Measurements from ENCODE around the gene NCK2. TPM values are rescaled to one million over a fixed set of nuclear protein-coding genes. Genes with fewer than 3 reads are reported as not detected.

Gene NCK2
- total RNA-seq, 1 experiment from 2014 or later: 0.30 TPM

DNA sequence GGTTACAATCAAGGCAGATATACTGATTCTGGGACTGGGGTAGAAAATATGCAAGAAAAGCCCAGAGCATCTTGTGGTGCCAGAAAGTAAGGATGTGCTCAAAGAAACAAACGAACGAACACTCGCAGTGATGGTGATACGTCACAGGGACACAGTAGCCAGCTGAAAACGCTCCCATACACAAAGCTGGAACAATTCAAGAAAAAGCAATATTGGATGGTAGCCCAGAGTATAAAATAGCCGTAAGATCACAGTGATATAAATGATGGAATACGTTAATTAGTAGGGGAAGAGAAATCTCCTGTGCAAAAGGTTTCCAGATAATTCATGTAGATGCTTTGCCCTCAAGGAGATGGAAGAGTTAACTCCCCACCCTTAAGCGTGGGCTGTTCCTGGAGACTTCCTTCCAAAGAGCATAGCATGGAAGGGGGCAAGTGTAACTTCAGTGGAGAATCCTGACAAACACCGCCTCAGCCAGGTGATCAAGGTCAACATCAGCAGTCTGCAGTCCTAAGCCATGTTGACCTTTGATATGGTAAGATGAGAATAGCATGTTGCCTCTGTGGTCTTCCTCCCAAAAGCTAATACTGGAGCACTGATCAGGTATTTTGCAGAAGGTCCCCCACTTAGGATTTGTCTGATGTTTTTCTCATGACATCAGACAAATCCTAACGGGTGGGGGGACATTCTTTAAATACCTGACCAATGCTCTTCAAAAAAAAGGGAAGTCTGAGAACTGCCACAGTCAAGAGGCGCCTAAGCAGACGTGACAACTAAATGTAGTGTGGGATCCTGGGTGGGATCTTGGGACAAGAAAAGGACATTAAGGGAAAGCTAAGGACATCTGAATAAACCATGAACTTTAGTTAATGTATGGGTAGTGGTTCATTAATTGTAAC, 99.0 kb downstream of the NCK2 start:
- Histone ChIP-seq H3K79me2 (ENCODE audit: low read length) (no peaks in the 10 kb centered on the region), H3K27ac (ENCODE audit: low read length) (no peak overlapping the region), H3K4me3 (ENCODE audit: low read length) (no peak overlapping the region), H3K27me3 (ENCODE audit: low read length) (no peaks in the 10 kb centered on the region), H3K4me2 (ENCODE audit: low read depth, low read length, poor library complexity, severe bottlenecking) (no peak overlapping the region), H3K9ac (ENCODE audit: low read length) (no peak overlapping the region), H3K36me3 (ENCODE audit: insufficient read depth, low read length) (no peaks in the 10 kb centered on the region), H3K9me3 (ENCODE audit: low read length) (no peaks in the 10 kb centered on the region), H4K20me1 (ENCODE audit: insufficient read depth, low read depth, low read length) (no peaks in the 10 kb centered on the region), H3K4me1 (ENCODE audit: low read length) (no peaks in the 10 kb centered on the region), H3K9me2 (replicated peaks; ENCODE audit: insufficient read depth, low read length) (no peaks in the 10 kb centered on the region), H2AFZ (ENCODE audit: low read length) (no peak overlapping the region)
- DNase-seq: no peak

DNA sequence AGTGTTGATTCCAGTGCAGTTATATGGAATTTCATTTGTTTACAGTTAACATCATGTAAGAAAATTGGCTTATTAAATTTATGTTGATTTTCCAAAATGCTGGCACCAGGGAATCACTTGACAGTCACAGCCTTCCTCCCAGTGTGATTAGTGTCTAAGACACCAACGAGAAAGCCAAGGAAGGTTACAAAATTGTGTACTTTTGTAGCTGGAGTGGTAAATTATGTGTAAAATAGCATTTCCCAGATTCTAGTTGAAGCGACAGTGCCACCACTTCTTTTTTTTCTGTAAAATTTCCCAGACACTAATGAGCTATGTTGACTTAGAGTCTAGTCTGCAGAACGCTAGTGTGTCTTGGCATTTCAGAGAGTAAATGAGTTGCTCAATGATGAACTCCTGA, 101.3 kb downstream of the NCK2 start:
- no peak overlapping the region for H3K27ac ChIP-seq (ENCODE audit: low read length)
- DNase-seq: no peak
- no peak overlapping the region for H3K4me2 ChIP-seq (ENCODE audit: low read depth, low read length, poor library complexity, severe bottlenecking)
- H3K9ac ChIP-seq (ENCODE audit: low read length): no peak overlapping the region
- H3K36me3 ChIP-seq (ENCODE audit: insufficient read depth, low read length): no peaks in the 10 kb centered on the region
- no peaks in the 10 kb centered on the region for H3K27me3 ChIP-seq (ENCODE audit: low read length)
- H3K4me1 ChIP-seq (ENCODE audit: low read length): no peaks in the 10 kb centered on the region
- H3K9me3 ChIP-seq (ENCODE audit: low read length): no peaks in the 10 kb centered on the region
- no peak overlapping the region for H2AFZ ChIP-seq (ENCODE audit: low read length)
- no peaks in the 10 kb centered on the region for H3K79me2 ChIP-seq (ENCODE audit: low read length)
- no peaks in the 10 kb centered on the region for H4K20me1 ChIP-seq (ENCODE audit: insufficient read depth, low read depth, low read length)
- H3K9me2 ChIP-seq (replicated peaks; ENCODE audit: insufficient read depth, low read length): no peaks in the 10 kb centered on the region
- H3K4me3 ChIP-seq (ENCODE audit: low read length): no peak overlapping the region

DNA sequence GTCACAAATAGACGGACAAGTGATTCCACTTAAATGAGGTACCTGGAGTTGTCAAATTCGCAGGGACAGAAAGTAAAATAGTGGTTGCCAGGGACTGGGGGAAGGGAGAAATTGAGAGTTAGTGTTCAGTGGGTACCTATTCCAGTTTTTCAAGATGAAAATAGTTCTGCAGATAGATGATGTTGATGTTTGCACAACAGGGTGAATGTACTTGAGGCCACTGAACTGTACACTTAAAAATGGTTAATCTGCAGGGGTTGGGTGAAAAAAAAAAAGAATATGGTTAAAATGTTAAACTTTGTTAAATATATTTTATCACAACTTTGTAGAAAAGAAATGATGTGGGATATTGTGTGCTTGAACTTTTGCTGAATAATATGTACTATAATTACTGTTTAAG, 102.3 kb downstream of the NCK2 start:
- Histone ChIP-seq H3K9me3 (ENCODE audit: low read length) (no peaks in the 10 kb centered on the region), H3K36me3 (ENCODE audit: insufficient read depth, low read length) (no peaks in the 10 kb centered on the region), H3K79me2 (ENCODE audit: low read length) (no peaks in the 10 kb centered on the region), H3K4me2 (ENCODE audit: low read depth, low read length, poor library complexity, severe bottlenecking) (no peak overlapping the region), H3K4me1 (ENCODE audit: low read length) (no peaks in the 10 kb centered on the region), H3K27ac (ENCODE audit: low read length) (no peak overlapping the region), H3K4me3 (ENCODE audit: low read length) (no peak overlapping the region), H3K9me2 (replicated peaks; ENCODE audit: insufficient read depth, low read length) (no peaks in the 10 kb centered on the region), H3K27me3 (ENCODE audit: low read length) (no peaks in the 10 kb centered on the region), H4K20me1 (ENCODE audit: insufficient read depth, low read depth, low read length) (no peaks in the 10 kb centered on the region), H2AFZ (ENCODE audit: low read length) (no peak overlapping the region), H3K9ac (ENCODE audit: low read length) (no peak overlapping the region)
- DNase-seq: no peak

DNA sequence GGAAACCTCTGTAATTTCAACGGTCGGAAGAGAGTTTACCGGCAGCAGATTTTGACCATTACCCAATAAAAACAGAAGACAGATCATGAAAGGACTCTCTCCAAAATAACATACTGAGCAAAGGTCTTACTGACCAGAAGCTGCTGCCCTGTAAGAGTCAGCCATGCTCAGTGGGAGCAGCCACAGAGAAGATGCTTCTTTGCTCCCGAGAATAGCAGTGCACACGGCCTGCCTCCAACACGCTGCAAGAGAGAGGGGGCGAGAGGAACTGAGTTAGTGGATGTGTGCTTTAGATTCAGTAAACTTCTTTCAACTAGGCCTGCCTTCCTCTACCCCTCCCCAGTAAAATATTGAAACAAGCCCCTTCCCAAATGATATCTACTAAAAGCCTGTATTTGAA, 103.7 kb downstream of the NCK2 start:
- no peak for DNase-seq
- Histone ChIP-seq H4K20me1 (ENCODE audit: insufficient read depth, low read depth, low read length) (no peaks in the 10 kb centered on the region), H3K27ac (ENCODE audit: low read length) (no peak overlapping the region), H3K9ac (ENCODE audit: low read length) (no peak overlapping the region), H3K4me3 (ENCODE audit: low read length) (no peak overlapping the region), H3K79me2 (ENCODE audit: low read length) (no peaks in the 10 kb centered on the region), H3K9me2 (replicated peaks; ENCODE audit: insufficient read depth, low read length) (no peaks in the 10 kb centered on the region), H3K9me3 (ENCODE audit: low read length) (no peaks in the 10 kb centered on the region), H3K36me3 (ENCODE audit: insufficient read depth, low read length) (no peaks in the 10 kb centered on the region), H3K27me3 (ENCODE audit: low read length) (no peaks in the 10 kb centered on the region), H3K4me1 (ENCODE audit: low read length) (no peaks in the 10 kb centered on the region), H3K4me2 (ENCODE audit: low read depth, low read length, poor library complexity, severe bottlenecking) (no peak overlapping the region), H2AFZ (ENCODE audit: low read length) (no peak overlapping the region)

DNA sequence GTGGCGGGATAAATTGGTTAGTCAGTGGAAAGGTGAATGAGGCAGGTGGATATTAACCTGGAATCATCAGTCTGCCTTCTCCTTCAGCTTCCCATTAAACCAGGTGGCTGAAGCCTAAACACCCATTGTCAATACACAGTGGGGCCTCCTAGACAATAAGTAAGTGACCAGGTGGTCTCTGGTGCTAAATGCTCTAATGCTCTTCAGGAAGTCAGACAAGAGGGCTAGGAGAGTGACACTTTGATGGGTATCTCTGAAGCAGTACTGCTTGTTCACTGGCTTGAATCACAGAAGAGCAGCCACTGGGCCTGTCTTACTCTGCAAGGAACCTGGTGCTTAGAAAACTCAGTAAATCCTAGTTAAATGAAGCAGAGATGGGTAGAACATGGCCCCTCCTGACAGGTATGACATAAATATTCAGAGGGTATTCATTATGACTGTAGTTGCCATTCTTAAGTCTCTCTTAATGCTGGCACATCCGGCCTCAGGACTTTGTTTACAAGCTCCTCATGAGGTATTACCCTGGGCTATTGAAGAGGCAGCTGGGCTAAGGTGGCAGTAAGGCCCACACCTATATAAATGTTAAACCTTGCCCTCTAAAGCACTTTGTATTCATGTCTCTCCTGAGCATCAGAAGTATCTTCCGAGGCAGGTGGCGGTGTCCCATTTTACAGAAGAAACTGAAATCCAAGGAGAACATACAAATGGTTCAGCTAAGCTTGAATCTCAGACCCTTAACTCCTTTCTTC, 104.9 kb downstream of the NCK2 start:
- no peaks in the 10 kb centered on the region for H3K9me2 ChIP-seq (replicated peaks; ENCODE audit: insufficient read depth, low read length)
- H2AFZ ChIP-seq (ENCODE audit: low read length): no peak overlapping the region
- no peak overlapping the region for H3K9ac ChIP-seq (ENCODE audit: low read length)
- H3K4me2 ChIP-seq (ENCODE audit: low read depth, low read length, poor library complexity, severe bottlenecking): no peak overlapping the region
- no peaks in the 10 kb centered on the region for H3K79me2 ChIP-seq (ENCODE audit: low read length)
- no peaks in the 10 kb centered on the region for H3K9me3 ChIP-seq (ENCODE audit: low read length)
- DNase-seq: no peak
- H4K20me1 ChIP-seq (ENCODE audit: insufficient read depth, low read depth, low read length): 0 out of 2 replicates have a peak, but pooled peaks cover under 1% of the 10 kb centered on the region
- no peaks in the 10 kb centered on the region for H3K4me1 ChIP-seq (ENCODE audit: low read length)
- no peaks in the 10 kb centered on the region for H3K27me3 ChIP-seq (ENCODE audit: low read length)
- no peaks in the 10 kb centered on the region for H3K36me3 ChIP-seq (ENCODE audit: insufficient read depth, low read length)
- no peak overlapping the region for H3K27ac ChIP-seq (ENCODE audit: low read length)
- H3K4me3 ChIP-seq (ENCODE audit: low read length): no peak overlapping the region

DNA sequence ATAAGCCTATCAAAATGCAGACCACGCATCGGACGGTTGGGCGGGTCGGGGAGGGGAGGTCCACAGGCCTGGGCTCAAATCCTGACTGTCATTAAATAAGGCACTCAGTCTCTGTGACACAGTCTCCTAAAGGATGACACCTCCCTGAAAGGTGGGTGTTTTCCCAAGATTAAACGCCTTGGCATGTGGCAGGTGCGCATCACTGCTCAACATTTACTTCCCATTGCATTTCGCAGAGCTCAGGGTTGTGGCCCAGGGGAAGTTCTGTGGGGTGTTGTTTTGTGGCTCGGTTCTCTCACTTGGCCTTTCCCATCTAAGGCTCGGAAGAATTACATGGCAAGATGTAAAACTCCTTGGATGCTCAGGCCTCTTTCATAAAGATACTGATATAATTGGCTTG, 107.4 kb downstream of the NCK2 start:
- H3K27ac ChIP-seq (ENCODE audit: low read length): no peak overlapping the region
- no peaks in the 10 kb centered on the region for H3K36me3 ChIP-seq (ENCODE audit: insufficient read depth, low read length)
- no peak overlapping the region for H3K9ac ChIP-seq (ENCODE audit: low read length)
- no peak overlapping the region for H3K4me3 ChIP-seq (ENCODE audit: low read length)
- H3K27me3 ChIP-seq (ENCODE audit: low read length): no peaks in the 10 kb centered on the region
- no peaks in the 10 kb centered on the region for H3K79me2 ChIP-seq (ENCODE audit: low read length)
- no peaks in the 10 kb centered on the region for H3K9me2 ChIP-seq (replicated peaks; ENCODE audit: insufficient read depth, low read length)
- no peak for DNase-seq
- H4K20me1 ChIP-seq (ENCODE audit: insufficient read depth, low read depth, low read length): 0 out of 2 replicates have a peak, but pooled peaks cover 4% of the 10 kb centered on the region
- H3K4me2 ChIP-seq (ENCODE audit: low read depth, low read length, poor library complexity, severe bottlenecking): no peak overlapping the region
- H3K9me3 ChIP-seq (ENCODE audit: low read length): no peaks in the 10 kb centered on the region
- H3K4me1 ChIP-seq (ENCODE audit: low read length): no peaks in the 10 kb centered on the region
- H2AFZ ChIP-seq (ENCODE audit: low read length): no peak overlapping the region

DNA sequence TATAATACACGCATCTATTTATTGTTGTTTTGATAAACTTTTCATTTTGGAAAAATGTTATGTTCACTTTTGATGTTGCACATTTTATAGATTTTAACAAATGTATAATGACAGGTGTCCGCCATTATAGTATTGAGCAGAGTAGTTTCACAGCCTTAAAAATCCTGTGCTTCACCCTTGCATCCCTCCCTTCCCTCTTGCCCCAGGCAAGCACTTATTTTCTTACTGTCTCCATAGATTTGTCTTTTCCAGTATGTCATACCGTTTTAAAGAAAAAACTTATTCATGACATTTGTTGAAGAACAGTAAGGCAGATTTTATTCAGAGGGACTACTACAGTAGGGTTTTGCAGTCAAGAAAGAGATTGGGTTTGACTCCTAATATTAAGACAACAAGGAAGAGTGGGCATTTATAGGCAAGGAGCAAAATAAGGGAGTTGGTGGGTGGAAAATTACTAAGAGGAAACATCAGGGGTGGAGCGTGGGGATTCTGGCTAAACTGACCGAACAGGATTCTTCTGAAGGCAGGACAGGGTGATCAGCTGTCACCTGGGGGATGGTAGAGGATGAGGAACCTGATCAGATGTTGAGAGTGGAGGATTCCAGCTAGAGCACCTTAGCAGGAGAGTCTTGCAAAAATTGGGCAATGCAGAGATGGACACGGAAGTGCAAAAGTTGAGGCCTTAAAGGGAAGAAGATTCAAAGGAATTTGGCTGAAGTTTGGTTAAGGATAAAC, 108.8 kb downstream of the NCK2 start:
- no peak overlapping the region for H3K4me3 ChIP-seq (ENCODE audit: low read length)
- H3K9ac ChIP-seq (ENCODE audit: low read length): no peak overlapping the region
- H3K36me3 ChIP-seq (ENCODE audit: insufficient read depth, low read length): no peaks in the 10 kb centered on the region
- H3K27ac ChIP-seq (ENCODE audit: low read length): no peak overlapping the region
- no peak for DNase-seq
- no peak overlapping the region for H2AFZ ChIP-seq (ENCODE audit: low read length)
- 0 out of 2 replicates have a peak, but pooled peaks cover 4% of the 10 kb centered on the region for H4K20me1 ChIP-seq (ENCODE audit: insufficient read depth, low read depth, low read length)
- H3K9me3 ChIP-seq (ENCODE audit: low read length): no peaks in the 10 kb centered on the region
- no peaks in the 10 kb centered on the region for H3K9me2 ChIP-seq (replicated peaks; ENCODE audit: insufficient read depth, low read length)
- no peaks in the 10 kb centered on the region for H3K79me2 ChIP-seq (ENCODE audit: low read length)
- no peaks in the 10 kb centered on the region for H3K4me1 ChIP-seq (ENCODE audit: low read length)
- no peaks in the 10 kb centered on the region for H3K27me3 ChIP-seq (ENCODE audit: low read length)
- H3K4me2 ChIP-seq (ENCODE audit: low read depth, low read length, poor library complexity, severe bottlenecking): no peak overlapping the region

DNA sequence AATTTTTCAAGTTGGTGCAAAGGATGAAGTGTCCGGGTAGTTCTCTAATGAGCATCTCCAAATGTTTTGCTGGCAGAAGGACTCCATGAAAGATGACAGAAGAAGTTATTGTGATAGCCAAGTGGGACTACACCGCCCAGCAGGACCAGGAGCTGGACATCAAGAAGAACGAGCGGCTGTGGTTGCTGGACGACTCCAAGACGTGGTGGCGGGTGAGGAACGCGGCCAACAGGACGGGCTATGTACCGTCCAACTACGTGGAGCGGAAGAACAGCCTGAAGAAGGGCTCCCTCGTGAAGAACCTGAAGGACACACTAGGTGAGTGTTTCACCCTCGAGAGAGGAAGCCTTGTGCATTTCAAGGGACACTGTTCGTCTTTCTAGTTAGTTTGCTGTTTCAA, 110.3 kb downstream of the NCK2 start:
- Histone ChIP-seq H3K9me2 (replicated peaks; ENCODE audit: insufficient read depth, low read length) (no peaks in the 10 kb centered on the region), H3K79me2 (ENCODE audit: low read length) (no peaks in the 10 kb centered on the region), H3K27ac (ENCODE audit: low read length) (no peak overlapping the region), H2AFZ (ENCODE audit: low read length) (no peak overlapping the region), H4K20me1 (ENCODE audit: insufficient read depth, low read depth, low read length) (0 out of 2 replicates have a peak, but pooled peaks cover 4% of the 10 kb centered on the region), H3K27me3 (ENCODE audit: low read length) (no peaks in the 10 kb centered on the region), H3K4me1 (ENCODE audit: low read length) (no peaks in the 10 kb centered on the region), H3K4me3 (ENCODE audit: low read length) (no peak overlapping the region), H3K36me3 (ENCODE audit: insufficient read depth, low read length) (no peaks in the 10 kb centered on the region), H3K4me2 (ENCODE audit: low read depth, low read length, poor library complexity, severe bottlenecking) (no peak overlapping the region), H3K9me3 (ENCODE audit: low read length) (no peaks in the 10 kb centered on the region), H3K9ac (ENCODE audit: low read length) (no peak overlapping the region)
- DNase-seq: no peak
